OCI-LY3 (cell line): ENCODE results near the gene PLCB1.

Experiments
- CTCF ChIP-seq: fragments of 200-600, 300-600 bp; sonication (generic); IDR thresholded peaks from 2 replicates; pipeline ENCODE4 v1.5.1; 2014; ENCODE audit warnings: antibody characterized with exemption, low read length, low read depth
- EZH2phosphoT487 ChIP-seq: fragments of 200-600 bp; shearing (Covaris generic); IDR thresholded peaks from 2 replicates; pipeline ENCODE4 v1.6.1; 2018; ENCODE audit warnings: antibody characterized with exemption, mixed run types, low read depth

- no peak for TF ChIP-seq CTCF
- no peak for TF ChIP-seq EZH2phosphoT487
Measured at GRCh38 chr20:8587251-8587650, 455.2 kb downstream of the PLCB1 start.
